SK-N-DZ (cell line): ENCODE measurements around the gene PGM5.
"Not testable (repeated sequence)": the region's sequence is repeated elsewhere in the genome, so short reads cannot be mapped to it uniquely, and the experiment has no call there.

Experiments
- DNase-seq: peaks from one replicate; pipeline ENCODE4 v3.0.0-alpha.2; 2015; ENCODE audit warnings: low spot score

The PGM5 gene

DNA sequence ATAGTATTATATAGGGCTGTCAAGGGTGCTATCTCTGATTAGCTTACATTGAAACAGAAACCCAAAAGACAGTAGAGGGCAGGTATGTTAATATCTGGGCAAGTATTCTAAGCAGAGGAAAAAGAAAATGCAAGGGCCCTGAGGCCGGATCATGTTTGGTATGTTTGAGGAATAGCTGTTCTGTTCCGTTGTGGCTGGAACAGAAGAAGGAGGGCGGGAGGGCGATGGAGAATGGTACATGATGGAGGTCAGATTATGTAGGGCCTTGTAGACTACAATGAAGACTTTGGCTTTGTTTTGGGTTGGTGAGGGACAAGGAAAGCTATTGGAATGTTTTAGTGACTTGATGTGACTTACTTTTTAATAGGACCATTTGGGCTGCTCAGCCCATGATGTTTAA lies 19.4 kb downstream of the PGM5 start:
- DNase-seq, result not testable (repeated sequence)

DNA sequence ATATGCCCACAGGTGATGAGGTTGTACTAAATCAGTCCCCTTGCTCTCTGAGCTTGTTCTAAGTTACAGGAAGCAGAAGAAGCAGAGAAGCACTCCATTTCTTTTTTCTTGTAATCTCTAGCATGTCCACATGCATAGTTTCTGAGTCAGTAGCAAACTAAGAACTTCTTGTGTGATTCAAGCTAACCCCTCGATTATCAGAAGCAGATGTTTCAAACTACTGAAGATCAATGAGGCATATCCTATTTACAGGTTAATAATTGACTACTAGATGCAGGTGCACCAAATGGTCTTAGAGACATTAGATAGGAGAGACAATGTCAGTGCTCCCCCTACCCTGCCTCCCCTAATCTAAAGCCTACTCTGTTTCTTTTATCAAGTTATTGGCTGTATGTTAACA lies 21.3 kb downstream of the PGM5 start:
- DNase-seq, result not testable (repeated sequence)

DNA sequence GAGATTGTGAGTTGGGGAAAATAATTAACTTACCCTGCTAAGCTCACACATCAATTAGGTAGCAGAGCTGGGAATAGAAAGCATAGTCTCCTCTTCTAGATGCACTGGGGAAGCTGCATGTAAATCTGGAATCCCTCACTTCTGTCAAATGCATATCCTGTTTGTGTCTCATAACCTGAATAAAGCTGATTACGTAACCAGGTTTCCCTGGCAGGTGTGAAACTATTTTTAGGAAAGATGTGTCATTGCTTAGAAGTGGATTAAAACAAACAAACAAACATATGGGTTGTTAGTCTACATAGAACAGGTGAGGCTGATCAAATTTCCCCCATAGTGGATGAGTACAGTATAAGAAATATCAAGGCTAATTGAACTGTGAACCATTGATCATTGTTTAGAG lies 27.5 kb downstream of the PGM5 start:
- not testable (repeated sequence) for DNase-seq

DNA sequence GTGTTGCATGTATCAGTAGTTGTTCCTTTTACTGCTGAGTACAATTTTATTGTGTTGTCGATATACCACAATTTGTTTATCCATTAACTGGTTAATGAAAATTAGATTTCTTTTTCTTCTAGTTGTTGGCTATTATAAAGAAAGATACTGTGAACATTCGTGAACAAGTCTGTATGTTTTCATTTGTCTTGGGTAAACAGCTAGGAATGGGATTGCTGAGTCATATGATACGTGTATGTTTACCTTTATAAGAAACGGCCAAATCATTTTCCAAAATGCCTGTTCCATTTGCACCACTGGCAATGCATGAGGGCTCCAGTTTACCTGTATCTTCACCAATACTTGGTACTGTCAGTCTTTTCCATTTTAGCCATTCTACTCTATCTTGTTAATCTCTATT lies 33.1 kb downstream of the PGM5 start:
- DNase-seq, result not testable (repeated sequence)

DNA sequence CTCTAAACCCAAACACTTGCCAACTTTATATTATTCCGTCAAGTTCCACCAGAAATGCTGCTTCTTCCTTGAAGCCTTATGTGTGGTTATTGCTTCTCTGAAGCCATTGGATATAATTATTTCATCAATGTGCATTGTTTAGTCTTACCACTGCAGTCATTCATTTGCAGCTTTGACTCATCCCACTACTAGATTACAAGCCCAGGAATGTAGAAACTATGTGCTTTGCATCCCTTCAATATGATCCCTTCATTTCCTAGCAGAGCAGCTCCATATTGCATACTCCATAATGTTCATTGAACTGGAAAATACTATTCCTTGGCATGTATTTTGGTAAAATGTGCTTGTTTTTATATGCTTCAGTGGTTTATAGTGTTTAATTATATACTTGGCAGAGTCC lies 34.3 kb downstream of the PGM5 start:
- DNase-seq, result not testable (repeated sequence)

DNA sequence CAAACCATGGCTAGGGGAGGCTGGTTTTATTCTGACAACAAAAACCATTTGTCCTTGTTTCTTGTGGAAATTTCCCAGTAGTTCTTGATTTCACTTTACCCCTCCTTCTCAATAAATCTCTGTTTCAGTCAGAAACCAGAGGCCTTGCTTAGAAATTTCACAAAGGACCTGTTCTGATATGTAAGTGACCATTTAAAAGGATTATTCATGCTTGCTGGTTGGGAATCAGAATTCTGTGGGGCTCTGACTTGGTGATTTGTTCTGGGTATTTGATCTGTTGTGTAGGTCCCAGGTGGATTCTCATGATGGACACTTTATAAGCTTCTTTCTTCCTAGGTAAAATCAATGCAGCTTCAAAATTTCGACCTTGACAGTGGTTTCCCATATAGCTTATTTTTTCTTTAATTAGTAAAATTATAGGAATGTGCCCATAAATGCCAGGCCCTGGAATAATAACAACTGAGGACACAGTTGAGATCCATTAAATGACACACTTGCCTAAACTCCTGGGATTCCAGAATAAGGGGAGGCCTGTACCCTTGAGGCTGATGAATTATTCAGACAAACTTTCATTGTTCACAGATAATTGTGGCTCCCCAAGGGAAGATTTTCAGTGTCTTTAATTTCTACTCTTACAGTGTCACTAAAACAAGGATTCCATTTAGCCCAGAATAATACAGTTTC lies 40.1 kb downstream of the PGM5 start:
- not testable (repeated sequence) for DNase-seq

DNA sequence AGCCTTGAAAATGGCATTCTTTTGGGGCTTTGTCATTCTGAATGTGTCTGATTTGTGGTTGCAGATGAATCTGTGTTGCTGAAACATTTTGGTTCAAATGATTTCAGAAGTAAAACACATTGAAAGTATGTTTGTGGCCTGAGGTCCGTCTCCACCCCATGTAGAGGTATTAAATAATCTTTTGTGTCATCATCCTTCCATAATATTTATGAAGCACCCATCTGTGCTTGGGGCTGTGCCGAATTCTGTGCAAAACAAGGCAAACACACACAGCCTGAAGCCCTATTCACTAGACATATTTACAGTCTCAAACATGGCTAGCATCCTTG lies 40.6 kb downstream of the PGM5 start:
- DNase-seq, result not testable (repeated sequence)

DNA sequence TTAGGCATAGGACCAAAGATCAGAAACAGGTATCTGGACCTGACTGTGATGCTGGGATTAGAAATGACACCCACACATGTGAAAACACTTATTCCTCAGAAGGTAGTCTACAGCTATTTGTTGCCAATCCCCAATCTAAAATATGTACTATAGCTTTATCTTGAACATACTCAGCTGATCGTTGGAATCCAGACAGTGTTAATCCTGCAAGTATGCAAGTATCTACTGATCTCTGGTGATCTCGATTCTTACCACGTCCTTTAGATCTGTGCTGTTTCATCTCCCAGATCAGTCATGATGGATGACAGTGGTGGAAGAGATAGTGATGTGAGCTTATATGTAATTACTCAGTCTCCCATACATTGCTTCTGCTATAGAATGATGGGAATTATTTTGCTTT lies 41.4 kb downstream of the PGM5 start:
- not testable (repeated sequence) for DNase-seq

DNA sequence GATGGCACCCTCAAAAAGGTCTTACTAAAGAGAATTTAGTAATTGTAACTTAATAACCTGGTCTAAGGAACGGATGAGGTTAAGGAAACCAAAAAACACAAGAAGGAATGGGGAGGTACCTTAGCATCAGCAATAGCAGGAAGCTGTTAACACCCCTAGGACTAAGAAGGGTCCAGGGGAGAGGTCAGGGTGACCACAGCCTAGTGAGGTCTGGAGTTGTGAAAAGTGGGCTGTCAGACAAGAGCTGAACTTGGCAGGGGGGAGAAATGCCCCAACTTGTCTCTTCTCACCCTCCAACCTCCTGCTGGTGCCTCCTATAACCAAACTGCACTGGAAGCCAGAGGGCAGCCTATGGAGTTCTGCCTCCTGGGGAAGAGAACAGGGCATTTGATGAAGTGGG lies 41.9 kb downstream of the PGM5 start:
- DNase-seq, result not testable (repeated sequence)

DNA sequence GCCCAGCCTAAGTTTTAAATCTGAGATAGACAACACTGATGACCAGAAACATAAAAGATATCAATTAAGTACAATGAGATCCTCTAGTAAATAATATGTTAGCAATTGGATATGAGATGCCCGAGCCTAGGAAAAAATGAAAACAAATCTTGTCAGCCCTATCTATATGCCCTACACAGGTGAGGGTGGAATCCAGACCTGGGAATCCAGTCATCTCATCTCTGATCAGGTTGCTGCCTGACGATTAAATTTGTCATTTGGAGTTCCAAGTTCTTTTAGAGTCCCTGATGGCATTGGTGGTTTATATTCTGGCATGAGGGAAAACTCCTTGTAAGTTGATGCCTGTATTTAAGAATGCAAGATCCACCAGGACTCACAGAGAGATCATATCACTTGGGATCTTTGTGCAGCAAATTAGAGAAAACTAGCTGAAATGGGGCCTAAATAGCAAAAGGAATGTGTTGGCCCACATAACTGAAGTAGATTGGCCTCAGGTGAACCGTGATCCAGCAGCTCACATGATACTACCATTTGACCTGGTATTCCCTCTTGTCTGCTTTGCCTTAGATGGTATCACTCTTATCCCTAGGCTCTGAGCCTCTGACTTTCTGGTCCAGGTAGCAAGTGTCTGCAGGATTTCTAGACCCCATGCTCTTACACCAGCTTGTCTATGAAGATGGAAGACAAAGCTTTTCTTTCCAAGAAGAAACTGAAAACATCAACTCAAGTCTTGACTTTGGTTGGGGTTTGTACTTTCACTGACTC lies 48.2 kb downstream of the PGM5 start:
- DNase-seq, result not testable (repeated sequence)

DNA sequence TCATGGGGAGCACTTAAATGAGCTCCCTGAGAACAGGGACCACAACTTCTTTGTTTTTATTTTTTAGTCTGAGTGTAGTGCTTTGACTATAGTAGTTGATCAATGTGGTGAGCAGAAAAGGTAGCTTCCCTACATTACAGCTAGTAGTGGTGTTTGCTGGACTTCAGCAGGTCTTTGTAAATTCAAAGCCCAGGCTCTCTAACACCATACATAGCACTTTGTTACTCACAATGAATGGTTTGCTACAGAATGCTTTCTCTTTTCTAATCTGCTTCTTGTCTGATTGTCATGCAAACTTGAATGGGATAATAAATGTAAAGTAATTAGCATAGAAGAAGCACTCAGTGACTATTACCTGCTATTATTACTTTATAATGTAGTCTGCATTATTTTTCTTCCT lies 55.5 kb downstream of the PGM5 start:
- DNase-seq, result not testable (repeated sequence)

DNA sequence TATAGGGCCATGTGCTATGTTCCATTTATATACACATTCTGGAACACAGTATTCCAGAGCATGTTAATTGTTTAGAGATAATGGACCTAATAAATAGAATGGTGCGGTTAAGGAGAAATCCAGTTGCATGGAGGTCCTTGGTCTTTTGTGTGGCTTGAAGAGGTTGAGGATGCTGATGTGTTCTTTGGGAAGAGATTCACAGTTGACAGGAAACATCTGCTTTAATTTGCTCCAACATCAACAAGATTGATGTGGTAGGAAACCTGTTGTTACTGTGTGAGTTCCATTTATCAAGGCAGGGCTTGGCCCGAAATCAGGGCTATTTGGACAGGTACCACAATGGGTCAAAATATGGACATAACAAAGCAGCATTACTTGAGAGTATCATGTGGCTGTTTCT lies 56.3 kb downstream of the PGM5 start:
- not testable (repeated sequence) for DNase-seq

DNA sequence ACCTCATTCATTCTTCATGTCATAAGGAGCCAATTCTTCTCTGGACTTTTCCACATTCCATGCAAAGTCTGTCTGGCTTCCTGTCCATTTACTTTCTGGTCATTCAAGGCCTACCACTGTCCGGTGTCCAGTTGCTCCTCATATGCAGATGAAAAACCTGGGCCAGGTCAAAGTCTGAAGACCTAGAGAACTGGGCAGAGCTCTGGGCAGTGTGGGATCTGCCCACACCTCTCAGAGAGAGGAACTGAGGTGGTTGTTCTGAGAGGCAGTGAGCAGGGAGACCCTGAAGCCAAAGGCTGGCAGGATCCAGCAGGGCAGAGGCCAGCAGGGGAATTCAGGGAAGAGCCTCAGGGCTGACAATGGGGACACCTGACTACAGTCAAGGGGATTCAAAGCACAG lies 58.7 kb downstream of the PGM5 start:
- DNase-seq, result not testable (repeated sequence)

DNA sequence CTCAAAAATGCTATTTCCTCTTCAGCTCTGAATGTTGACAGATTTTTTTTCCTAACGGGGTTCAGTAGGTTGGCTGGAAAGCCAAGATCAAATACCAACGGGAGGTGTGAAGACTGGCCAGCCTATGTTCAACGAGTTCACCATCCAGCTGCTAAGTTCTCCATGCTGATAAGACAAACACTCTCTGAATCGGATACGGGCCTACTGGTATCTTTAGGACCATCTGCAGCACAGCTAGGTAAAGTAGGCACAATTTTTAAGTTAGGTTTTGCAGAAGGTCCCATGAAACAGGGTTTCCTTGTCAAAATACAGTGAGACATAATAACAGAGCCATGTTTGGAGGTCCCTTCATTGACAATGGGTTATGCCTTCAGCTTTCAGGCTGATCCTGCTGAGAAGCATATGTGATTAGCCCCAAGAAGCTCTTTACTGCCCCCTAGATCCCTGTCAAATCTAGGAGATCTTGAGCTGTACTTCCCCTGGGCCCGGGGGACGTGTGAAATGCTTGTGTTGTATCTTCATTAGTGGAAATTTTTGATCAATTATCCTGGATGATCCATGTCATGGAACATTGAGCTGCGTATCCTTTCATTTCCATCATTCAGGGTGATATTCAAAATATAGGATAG lies 60.6 kb downstream of the PGM5 start:
- DNase-seq, result no peak

DNA sequence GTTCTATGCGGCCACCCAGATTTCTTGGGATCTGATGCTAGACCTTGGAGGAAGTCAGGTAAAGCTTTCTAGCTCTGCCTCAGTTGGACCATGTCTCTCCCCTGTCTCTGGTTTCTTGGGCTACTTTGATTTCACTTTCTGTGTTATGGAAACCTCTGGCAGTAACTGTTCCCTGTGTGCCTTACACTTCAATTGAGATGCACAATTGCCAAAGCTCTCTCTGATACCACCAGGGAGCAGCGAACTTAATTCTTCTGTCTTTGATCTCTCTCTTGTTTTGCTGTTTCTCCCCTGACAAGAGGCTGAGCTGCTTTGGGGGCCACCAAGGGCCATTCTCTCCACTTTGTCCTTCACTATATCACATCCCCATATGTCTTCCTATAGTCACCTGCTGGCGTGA lies 61.4 kb downstream of the PGM5 start:
- no peak for DNase-seq

DNA sequence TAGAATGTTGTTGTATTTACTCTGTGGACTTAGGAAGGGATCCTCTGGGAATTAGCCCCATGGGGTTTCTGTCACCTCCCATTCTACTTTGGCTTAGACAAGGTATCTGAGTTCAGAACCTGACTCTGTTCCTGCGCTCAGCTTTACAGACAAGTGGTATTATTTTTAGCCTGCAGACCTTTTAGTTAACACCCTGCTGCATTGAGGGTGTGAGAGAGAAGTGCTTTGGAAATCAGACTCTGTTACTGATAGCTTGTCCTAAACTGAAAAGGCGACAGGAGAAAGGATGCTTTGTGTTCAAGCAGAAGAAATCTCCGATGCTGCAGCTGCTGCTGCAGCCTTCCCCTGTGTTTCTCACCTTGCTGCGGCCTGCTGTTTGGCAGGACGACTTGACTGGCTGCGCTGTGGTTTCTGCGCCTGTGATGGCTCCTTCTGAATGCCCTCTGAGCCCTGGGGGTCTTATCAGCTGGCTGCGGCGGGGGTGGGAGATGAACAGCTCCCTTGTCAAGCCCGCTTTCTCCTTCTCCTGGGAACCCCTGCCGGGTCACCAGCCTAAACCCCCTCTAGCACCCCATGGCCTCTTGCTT lies 61.9 kb downstream of the PGM5 start:
- DNase-seq, result no peak

DNA sequence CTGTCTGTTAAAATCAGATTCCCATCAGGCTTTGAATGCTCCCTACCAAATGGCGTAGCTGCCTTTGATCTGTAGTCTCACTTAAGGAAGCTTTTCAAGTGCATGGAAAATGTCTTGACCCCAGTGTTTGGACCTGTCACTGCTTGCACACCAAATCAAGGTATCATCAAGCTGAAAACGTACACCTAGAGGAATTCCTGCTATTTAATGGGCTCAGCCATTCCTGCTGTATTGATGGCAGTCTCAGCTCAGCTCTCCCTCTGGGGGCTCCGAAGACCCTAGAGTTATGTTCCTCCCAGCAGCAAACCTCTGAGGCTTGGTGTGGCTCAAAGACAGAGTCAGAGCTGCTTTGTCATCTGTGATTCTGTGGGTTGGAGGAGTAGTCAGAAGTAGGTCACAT lies 63.5 kb downstream of the PGM5 start:
- DNase-seq, result no peak

DNA sequence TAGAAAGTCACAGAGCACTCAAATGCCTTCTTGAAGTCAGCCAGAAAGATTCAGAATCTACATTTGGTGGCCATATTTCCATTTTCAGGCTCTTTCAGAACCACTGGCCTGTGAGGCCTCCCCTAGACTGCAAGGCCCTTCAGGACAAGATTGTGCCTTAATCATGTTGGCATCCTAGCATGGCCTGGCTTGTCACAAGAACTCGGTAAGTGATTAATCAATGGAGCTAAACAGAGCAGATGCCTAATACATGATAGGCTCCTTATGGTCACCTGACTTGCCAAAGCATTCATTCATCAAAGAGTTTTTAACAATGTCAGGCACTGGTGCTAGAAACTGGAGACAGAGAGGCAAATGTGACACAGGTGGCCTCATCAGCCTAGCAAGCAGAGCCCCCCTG lies 70.3 kb downstream of the PGM5 start:
- DNase-seq, result peak; percentile 6

DNA sequence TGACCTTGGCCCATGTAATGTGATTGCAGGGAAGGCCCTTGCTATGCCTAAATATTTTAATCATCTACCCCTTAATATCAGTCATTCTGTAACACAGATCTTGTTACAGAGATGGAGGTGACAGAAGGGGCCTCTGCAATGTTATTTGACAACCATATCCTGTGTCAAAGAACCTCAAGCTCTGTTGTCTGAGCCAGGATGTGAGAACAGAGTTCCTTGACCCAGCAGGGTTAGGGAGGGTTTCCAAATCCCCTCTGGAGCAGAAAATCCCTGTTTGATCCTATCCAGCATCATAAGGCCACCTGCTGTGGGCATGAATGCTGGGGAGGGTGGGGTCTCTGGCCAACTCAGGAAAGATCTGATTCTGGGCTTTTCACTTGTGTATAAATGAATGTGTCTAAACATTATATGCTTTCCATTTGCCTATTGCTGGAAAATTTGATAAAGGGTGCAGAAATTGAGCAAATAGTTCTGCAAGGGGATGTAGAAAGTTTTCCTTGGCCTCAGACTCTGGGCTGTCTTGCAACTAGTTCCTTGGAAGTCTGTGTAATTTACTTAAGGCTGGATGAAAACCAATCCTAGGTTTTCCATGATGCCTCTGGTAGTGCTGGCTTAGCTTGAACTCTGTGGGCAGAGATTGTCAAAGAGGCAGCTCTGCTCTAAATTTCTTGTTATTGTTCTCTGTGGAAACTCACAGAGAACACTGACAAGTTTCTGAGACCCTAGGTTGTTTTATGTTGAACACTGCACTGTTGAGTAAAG lies 71.0 kb downstream of the PGM5 start:
- no peak for DNase-seq

DNA sequence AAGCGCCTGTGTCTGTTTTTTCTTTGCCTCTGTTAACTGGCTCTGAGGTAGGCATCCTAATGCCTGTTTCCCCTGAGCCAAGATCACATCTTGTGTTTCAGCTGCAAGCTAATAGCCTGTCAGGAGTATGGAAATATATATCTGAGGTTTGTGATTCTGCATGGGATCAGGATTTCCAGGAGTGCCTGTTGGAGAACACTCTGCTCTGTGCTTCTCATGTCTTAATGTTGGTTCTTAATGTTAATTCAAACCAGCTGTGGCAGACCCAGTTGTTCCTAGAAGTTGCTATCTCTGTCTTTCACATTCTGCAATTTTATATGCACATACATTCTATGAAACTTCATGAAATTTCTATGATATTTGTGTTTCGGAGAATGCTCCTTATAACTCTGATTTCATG lies 72.1 kb downstream of the PGM5 start:
- peak; percentile 49 for DNase-seq

DNA sequence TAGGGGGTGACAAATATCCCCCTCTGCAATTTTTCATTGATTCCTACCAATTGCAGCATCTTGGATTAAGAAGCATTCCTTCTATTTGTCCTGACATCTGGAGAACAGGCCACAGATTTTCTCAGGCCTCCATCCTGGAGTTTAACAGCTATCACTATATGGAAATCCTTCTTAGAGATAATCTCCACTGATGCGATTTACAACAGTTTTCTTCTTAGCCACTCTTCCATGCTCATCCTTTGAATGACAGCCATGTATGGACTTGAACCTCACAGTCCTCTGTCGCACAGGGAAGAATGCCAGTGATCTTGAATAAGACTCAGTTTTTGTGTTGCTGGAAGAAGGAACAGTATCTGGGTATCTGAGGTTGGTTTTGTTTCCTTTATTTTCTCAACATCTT lies 73.2 kb downstream of the PGM5 start:
- DNase-seq, result no peak

DNA sequence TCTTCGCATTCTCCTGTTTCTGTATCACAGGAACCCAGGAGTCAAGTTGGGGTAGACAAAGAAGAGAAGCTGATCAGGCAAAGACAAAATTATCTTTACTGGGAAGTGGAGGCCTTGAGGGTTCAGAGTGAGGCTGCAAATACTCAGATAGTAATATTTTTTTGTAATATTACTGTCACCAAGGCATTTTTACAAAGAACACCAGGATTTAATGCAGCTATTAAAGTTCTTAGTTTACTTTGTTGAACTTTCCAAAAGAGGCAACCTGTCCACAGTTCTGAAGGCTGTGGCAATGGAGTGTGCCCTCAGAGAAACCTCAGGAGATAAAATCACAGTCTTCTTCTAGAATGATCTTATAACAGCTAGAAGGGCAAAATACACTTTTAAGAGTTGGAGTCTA lies 74.9 kb downstream of the PGM5 start:
- DNase-seq, result no peak
